Fibroblast of mammary gland (primary cell): Measurements from ENCODE around the gene PLPPR5.
A peak's percentile ranks its signal among the peaks of the same experiment; 100 is the strongest.

Experiments
- DNase-seq: peaks from one replicate; pipeline ENCODE4 v3.0.0-alpha.2; 2010; ENCODE audit warnings: low read depth
- H3K4me3 ChIP-seq: 2 replicates; pipeline ENCODE4 v1.5.1; 2011; ENCODE audit warnings: low read depth, mild to moderate bottlenecking, low read length, moderate library complexity; ENCODE audit not compliant: control insufficient read depth
- CTCF ChIP-seq: conservative IDR thresholded peaks from 2 replicates; pipeline ENCODE4 v1.5.1; 2011; ENCODE audit warnings: low read depth, low read length, inconsistent platforms; ENCODE audit not compliant: control insufficient read depth, insufficient read depth

The PLPPR5 gene

GRCh38 chr1:98906809-98907208, 97.9 kb downstream of the PLPPR5 start:
- TF ChIP-seq CTCF, result no peak

DNA sequence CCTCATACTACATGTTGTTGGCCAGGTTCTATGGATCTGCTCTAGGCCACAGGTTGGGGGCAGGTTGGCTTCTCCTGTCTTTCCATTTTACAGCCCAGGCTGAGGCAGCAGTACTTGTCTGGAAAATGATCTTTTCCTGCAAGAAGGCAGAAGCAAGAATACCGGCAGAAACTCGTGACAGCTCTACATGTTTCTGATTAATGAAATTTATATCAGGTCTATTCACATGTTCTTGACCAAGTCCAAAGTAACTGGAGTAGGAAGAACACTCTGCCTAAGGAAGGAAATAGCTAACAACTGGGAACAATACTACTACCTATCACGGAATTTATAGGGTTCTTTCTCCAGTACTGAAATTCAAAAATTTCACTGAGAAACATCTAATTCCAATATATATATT, 98.3 kb downstream of the PLPPR5 start:
- no peak for DNase-seq
- no peak for TF ChIP-seq CTCF
- H3K4me3 ChIP-seq, result no peak overlapping the region

More at GRCh38 chr1:98906809-98907208, 97.9 kb downstream of the PLPPR5 start:
- DNase-seq, result no peak
- no peak overlapping the region for H3K4me3 ChIP-seq

GRCh38 chr1:98904684-98905083, 100.0 kb downstream of the PLPPR5 start:
- no peak for DNase-seq
- no peak overlapping the region for H3K4me3 ChIP-seq
- no peak for TF ChIP-seq CTCF

- DNase-seq, result no peak
- H3K4me3 ChIP-seq, result no peak overlapping the region
- no peak for TF ChIP-seq CTCF
Measured at GRCh38 chr1:98903726-98904125, 100.9 kb downstream of the PLPPR5 start.

- H3K4me3 ChIP-seq, result no peak overlapping the region
- DNase-seq, result peak; percentile 90
- TF ChIP-seq CTCF, result no peak
Measured at GRCh38 chr1:98903261-98903660, 101.4 kb downstream of the PLPPR5 start.

DNA sequence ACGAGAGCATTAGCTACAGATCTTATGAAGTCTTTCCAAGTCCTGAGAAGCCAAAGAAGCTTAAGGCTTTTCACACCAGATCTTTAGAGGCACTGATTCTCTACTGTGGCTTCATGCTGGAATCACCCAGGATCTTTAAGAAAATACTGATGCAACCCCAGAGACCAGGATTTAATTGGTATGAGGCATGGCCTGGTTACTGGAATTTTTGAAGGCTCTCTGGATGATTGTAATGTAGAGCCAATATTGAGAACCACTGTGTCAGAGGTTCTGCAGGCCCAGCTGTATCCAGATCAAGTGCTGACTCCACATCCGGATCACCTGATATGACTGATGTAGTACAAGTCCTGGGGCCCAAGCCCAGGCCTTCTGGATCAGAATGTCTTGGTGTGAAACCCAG, 105.7 kb downstream of the PLPPR5 start:
- no peak for TF ChIP-seq CTCF
- H3K4me3 ChIP-seq, result no peak overlapping the region
- DNase-seq, result peak; percentile 50

GRCh38 chr1:98897479-98897878, 107.2 kb downstream of the PLPPR5 start:
- DNase-seq, result no peak
- H3K4me3 ChIP-seq, result no peak overlapping the region
- TF ChIP-seq CTCF, result no peak
